ENCODE measurements around the gene TRAF1. TPM values are rescaled to one million over a fixed set of nuclear protein-coding genes. Genes with fewer than 3 reads are reported as not detected.

The TRAF1 gene
- total and polyA plus RNA-seq, 2 of the 13 experiments (the other 11 are each of a cell fraction or from before 2014, with no cell fraction given): 0.44 to 1.0 TPM

DNA sequence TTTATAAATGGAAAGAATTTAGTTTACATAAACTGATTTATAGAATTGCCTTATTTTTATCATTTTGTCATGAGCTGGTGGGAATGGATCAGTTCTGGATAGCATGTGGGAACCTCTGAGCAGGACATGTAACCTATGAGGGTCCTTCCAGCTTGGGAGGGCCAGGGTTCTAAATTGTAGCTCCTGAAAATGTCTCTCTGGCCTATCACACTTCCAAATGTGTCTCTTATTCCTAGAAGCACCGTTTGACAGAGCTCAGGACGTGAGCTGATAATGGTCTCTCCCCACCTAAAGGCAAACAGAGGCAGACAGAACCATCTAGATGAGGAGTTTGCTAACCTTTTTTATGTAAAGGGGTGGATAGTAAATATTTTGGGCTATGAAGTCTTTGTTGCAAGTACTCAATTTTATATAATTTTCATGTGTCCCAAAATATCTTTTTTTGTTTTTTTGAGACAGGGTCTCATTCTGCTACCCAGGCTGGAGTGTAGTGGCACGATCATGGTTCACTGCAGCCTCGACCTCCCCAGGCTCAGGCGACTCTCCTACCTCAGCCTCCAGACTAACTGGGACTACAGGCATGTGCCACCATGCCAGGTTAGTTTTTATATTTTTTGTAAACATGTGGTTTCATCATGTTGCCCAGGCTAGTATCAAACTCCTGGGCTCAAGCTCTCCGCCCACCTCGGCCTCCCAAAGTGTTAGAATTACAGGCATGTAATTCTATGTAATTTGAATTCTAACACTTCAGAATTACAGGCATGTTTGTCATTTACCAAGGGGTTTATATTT is 4.0 kb downstream of the TRAF1 start:
- intact Hi-C loops (cut with micrococcal nuclease; ENCODE audit: unreplicated experiment) (no loop called here), in situ Hi-C loops (cut with HindIII; ENCODE audit: extremely low pct_ligation_motif_present, low pct_unique_long_range_greater_than_20kb) (no loop called here)
- no TSS peak for BruUV-seq (replicated peaks)
- no peak for DNase-seq (ENCODE audit: low spot score)
- no peaks in the 10 kb centered on the region for H3K79me2 ChIP-seq (ENCODE audit: insufficient read depth, low read length)
- CTCF ChIA-PET (ENCODE audit: low intra/inter-chr PET ratio, low total read pairs): no interaction called here
- H3K4me2 ChIP-seq (ENCODE audit: low read depth, low read length): no peak overlapping the region
- no peaks in the 10 kb centered on the region for H4K20me1 ChIP-seq (ENCODE audit: insufficient read depth, low read length)
- H2AFZ ChIP-seq (ENCODE audit: low read length): no peak overlapping the region
- no peaks in the 10 kb centered on the region for H3K9me3 ChIP-seq (ENCODE audit: low read length)
- H3K36me3 ChIP-seq (replicated peaks in 1 of 2; ENCODE audit: control insufficient read depth in 1 of 2, insufficient read depth in 2 of 2, low read length in 2 of 2): no peaks in the 10 kb centered on the region
- H3K27me3 ChIP-seq (ENCODE audit: control insufficient read depth in 1 of 2, insufficient read depth in 2 of 2, low read length in 2 of 2): peaks cover 0 to 9% of the 10 kb centered on the region in 2 experiments; a peak in 2 of 5 replicates
- TF ChIP-seq ZNF230 (CRISPR knock-in tag; IDR thresholded peaks at IDR 0.05) (no peak), ZXDC (CRISPR knock-in tag; IDR thresholded peaks at IDR 0.05) (no peak), ZBTB1 (CRISPR knock-in tag; IDR thresholded peaks at IDR 0.05; ENCODE audit: borderline replicate concordance) (no peak), AGO2 (optimal IDR thresholded peaks at IDR 0.05; ENCODE audit: low read depth, low read length) (no peak), POLR2AphosphoS2 (IDR thresholded peaks at IDR 0.05; ENCODE audit: low read depth, low read length) (no peak), CREB1 (IDR thresholded peaks at IDR 0.05) (no peak), CREB1 (CRISPR knock-in tag; IDR thresholded peaks at IDR 0.05) (no peak), JUND (CRISPR knock-in tag; IDR thresholded peaks at IDR 0.05) (no peak)
- 52% methylated on average over 7 of the region's 7 CpGs for WGBS (ENCODE audit: low lambda C conversion rate)
- H3K9ac ChIP-seq (ENCODE audit: insufficient read depth, low read depth, low read length): no peak overlapping the region
- POLR2A ChIA-PET: no interaction called here
- H3K4me1 ChIP-seq (ENCODE audit: insufficient read depth, low read length): peaks cover 25% of the 10 kb centered on the region
- no peak overlapping the region for H3K27ac ChIP-seq (ENCODE audit: extremely low read length, insufficient read depth, low read length)
- no peak for FAIRE-seq
- no peak for ATAC-seq
- no peak overlapping the region for H3K4me3 ChIP-seq (replicated peaks in 1 of 3; ENCODE audit: insufficient read depth in 1 of 3, low read depth in 2 of 3, low read length in 3 of 3)

All from HepG2 (cell line).